Stomach (tissue), 9 donors: Measurements from ENCODE around the gene MAGEC1. TPM values are rescaled to one million over a fixed set of nuclear protein-coding genes. Genes with fewer than 3 reads are reported as not detected.

Experiments
- DNase-seq, 2 donors: peaks; one replicate each; pipeline versions ENCODE4 v3.0.0 to v3.0.0-alpha.2; 2013 to 2019
- H3K27ac ChIP-seq, 5 donors: fragments of 200-600 bp in 4 of 5; sonication (generic) in 4 of 5; one replicate each; pipeline ENCODE4 v1.5.1; 2013 to 2019; ENCODE audit warnings: mild to moderate bottlenecking in 1 of 5, moderate library complexity in 1 of 5
- H3K27me3 ChIP-seq, 3 donors: fragments of 200-600 bp; sonication (generic); one replicate each; pipeline ENCODE4 v1.5.1; 2017 to 2019; ENCODE audit warnings: mixed run types in 1 of 3
- H3K36me3 ChIP-seq, 4 donors: fragments of 200-600 bp; sonication (generic); 1 replicate in 3 of 4; 2 replicates in 1 of 4; pipeline ENCODE4 v1.5.1; 2016 to 2019
- H3K4me1 ChIP-seq, 4 donors: fragments of 200-600 bp; sonication (generic); one replicate each; pipeline ENCODE4 v1.5.1; 2016 to 2019
- H3K4me3 ChIP-seq, 4 donors: fragments of 200-600 bp; sonication (generic) in 3 of 4; one replicate each; pipeline ENCODE4 v1.5.1; 2016 to 2019; ENCODE audit warnings: mild to moderate bottlenecking in 1 of 4
- H3K9me3 ChIP-seq, 4 donors: fragments of 200-600 bp; sonication (generic); one replicate each; pipeline ENCODE4 v1.5.1; 2016 to 2019
- CTCF ChIP-seq, 7 experiments: fragments of 450-650 bp in 4 of 7; fragments of 200-600 bp in 3 of 7; sonication (generic) in 3 of 7; IDR thresholded peaks; one replicate each; pipeline ENCODE4 v1.5.1; 2016 to 2019; ENCODE audit warnings: antibody characterized with exemption in 7 of 7, control low read depth in 2 of 7, mild to moderate bottlenecking in 1 of 7
- EP300 ChIP-seq: sonication (generic); formaldehyde crosslinking; IDR thresholded peaks from one replicate; pipeline ENCODE4 v1.6.1; 2017; ENCODE audit warnings: antibody characterized with exemption
- POLR2A ChIP-seq, 4 donors: fragments of 450-650 bp; IDR thresholded peaks; one replicate each; pipeline ENCODE4 v1.6.1; 2016; ENCODE audit warnings: antibody characterized with exemption in 4 of 4, control low read depth in 2 of 4, mild to moderate bottlenecking in 1 of 4, moderate library complexity in 1 of 4
- POLR2AphosphoS5 ChIP-seq, 3 donors: sonication (generic); formaldehyde crosslinking; IDR thresholded peaks; one replicate each; pipeline ENCODE4 v1.6.1; 2016; ENCODE audit warnings: antibody characterized with exemption in 3 of 3
- WGBS, 5 donors: extraction: QIAGEN DNeasy Blood & Tissue Kit in 3 of 5; methylation state at CpG; one replicate each; pipeline versions ENCODE4 v1.1.5 to v1.1.7; 2013 to 2018; 5-methylcytosine and 5-hydroxymethylcytosine counted together
- intact Hi-C: fragments of 100-400 bp; cut with DNase I; formaldehyde crosslinking; loops from one replicate; pipeline ENCODE4 v1.15.1; 2023; ENCODE audit warnings: low total_unique reads
- polyA plus RNA-seq, 3 donors: library from polyadenylated mRNA; stranded (reverse); fragments of 200-250 nt; gene quantifications; one replicate each; pipeline ENCODE4 v1.2.3, GENCODE V29; 2013
- total RNA-seq, 5 donors: library from RNA; depleted of rRNA; stranded (reverse); fragments of >200 nt; gene quantifications; one replicate each; pipeline versions ENCODE4 v1.1.0 to v1.2.3, GENCODE V29; 2014 to 2016
- donor health status: healthy with polysubstance abuse.
- donor health status: Bipolar disorder and iron deficiency.
- donor health status: healthy.

Gene MAGEC1
- total and polyA plus RNA-seq, 8 donors = not detected

GRCh38 chrX:141936080-141936479 is 32.4 kb downstream of the MAGEC1 start:
- Histone ChIP-seq H3K4me1 (no peaks in the 10 kb centered on the region), H3K9me3 (no peaks in the 10 kb centered on the region), H3K27me3 (no peaks in the 10 kb centered on the region), H3K4me3 (no peak overlapping the region), H3K27ac (no peak overlapping the region), H3K36me3 (no peaks in the 10 kb centered on the region)
- TF ChIP-seq POLR2AphosphoS5 (IDR thresholded peaks at IDR 0.05) = no peak
- TF ChIP-seq EP300 = no peak
- no peak for TF ChIP-seq CTCF (IDR thresholded peaks at IDR 0.05)
- TF ChIP-seq POLR2A (IDR thresholded peaks at IDR 0.05) = no peak
- intact Hi-C loops = no loop called here
- DNase-seq = no peak
- WGBS, 5 donors = 52 to 93% (median 81%) methylated on average over 1 of the region's 1 CpG

DNA sequence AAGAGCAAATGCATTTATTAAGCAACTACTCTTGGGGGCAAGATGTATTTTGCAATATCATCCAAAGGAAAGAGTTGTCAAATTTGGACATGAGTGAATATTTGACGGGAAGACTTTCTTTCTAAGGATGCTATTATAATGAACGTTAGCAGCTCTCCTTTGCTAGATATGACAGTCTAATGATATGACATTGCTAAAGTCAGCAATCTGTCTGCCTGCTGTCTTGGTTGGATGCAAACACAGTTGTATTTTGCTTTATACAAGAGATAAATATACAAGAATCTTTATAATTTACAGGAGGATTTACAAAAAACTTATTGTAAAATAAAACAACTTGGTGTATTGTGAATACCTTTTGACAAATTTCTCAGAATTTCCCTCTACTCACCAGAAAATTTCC is 37.5 kb downstream of the MAGEC1 start:
- Histone ChIP-seq H3K4me1 (no peaks in the 10 kb centered on the region), H3K36me3 (no peaks in the 10 kb centered on the region), H3K9me3 (no peaks in the 10 kb centered on the region), H3K27ac (no peak overlapping the region), H3K4me3 (no peak overlapping the region), H3K27me3 (no peaks in the 10 kb centered on the region)
- TF ChIP-seq CTCF (IDR thresholded peaks at IDR 0.05) (no peak), EP300 (no peak), POLR2A (IDR thresholded peaks at IDR 0.05) (no peak), POLR2AphosphoS5 (IDR thresholded peaks at IDR 0.05) (no peak)
- 81 to 94% (median 92%) methylated on average over 2 of the region's 2 CpGs for WGBS, 5 donors
- DNase-seq = no peak
- intact Hi-C loops = no loop called here

DNA sequence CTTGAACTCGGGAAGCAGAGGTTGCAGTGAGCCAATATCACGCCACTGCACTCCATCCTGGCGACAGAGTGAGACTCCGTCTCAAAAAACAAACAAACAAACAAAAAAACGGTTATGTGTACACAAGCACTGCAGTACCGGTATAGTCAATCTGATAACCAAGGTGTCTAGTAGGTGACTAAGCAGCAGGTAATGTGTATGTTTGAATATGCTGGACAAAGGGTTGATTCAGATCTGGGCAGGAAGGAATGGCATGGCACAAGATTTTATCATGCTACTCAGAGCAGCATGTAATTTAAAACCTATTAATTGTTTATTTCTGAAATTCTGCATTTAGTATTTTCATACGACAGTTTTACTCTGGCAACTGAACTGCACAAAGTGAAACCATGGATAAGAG is 41.7 kb downstream of the MAGEC1 start:
- H3K4me3 ChIP-seq = no peak overlapping the region
- no peaks in the 10 kb centered on the region for H3K4me1 ChIP-seq
- H3K36me3 ChIP-seq = no peaks in the 10 kb centered on the region
- intact Hi-C loops = no loop called here
- H3K9me3 ChIP-seq = peaks cover 0 to 1% (median 0%) of the 10 kb centered on the region in 4 donors
- H3K27ac ChIP-seq = no peak overlapping the region
- 54 to 75% (median 63%) methylated on average over 6 to 7 of the region's 7 CpGs for WGBS, 5 donors
- no peaks in the 10 kb centered on the region for H3K27me3 ChIP-seq
- TF ChIP-seq POLR2AphosphoS5 (IDR thresholded peaks at IDR 0.05) = no peak
- no peak for TF ChIP-seq CTCF (IDR thresholded peaks at IDR 0.05)
- no peak for TF ChIP-seq EP300
- TF ChIP-seq POLR2A (IDR thresholded peaks at IDR 0.05) = no peak
- DNase-seq = no peak

DNA sequence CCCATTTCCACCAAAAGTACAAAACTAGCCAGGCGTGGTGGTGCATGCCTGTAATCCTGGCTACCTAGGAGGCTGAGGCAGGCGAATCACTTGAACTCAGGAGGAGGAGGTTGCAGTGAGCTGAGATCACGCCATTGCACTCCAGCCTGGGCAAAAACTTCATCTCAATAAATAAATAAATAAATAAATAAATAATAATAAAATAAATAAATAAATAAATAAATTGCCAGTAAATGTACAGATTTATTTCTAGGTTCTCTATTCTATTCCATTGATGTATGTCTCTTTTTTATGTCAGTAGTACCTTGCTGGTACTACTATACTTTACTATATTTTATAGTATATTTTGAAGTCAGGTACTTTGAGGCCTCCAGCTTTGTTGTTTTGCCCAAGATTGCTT is 43.7 kb downstream of the MAGEC1 start:
- TF ChIP-seq EP300 (no peak), CTCF (IDR thresholded peaks at IDR 0.05) (no peak), POLR2A (IDR thresholded peaks at IDR 0.05) (no peak), POLR2AphosphoS5 (IDR thresholded peaks at IDR 0.05) (no peak)
- Histone ChIP-seq H3K9me3 (peaks cover 0 to 7% (median 3%) of the 10 kb centered on the region in 4 donors), H3K4me3 (no peak overlapping the region), H3K36me3 (no peaks in the 10 kb centered on the region), H3K27ac (no peak overlapping the region), H3K27me3 (no peaks in the 10 kb centered on the region), H3K4me1 (no peaks in the 10 kb centered on the region)
- WGBS, 5 donors = 77 to 100% (median 86%) methylated on average over 2 to 3 of the region's 3 CpGs
- intact Hi-C loops = no loop called here
- DNase-seq = no peak
